Omental fat pad (tissue), 4 donors: ENCODE measurements around the gene ZNF831. TPM values are rescaled to one million over a fixed set of nuclear protein-coding genes. Genes with fewer than 3 reads are reported as not detected.
A peak's percentile ranks its signal among the peaks of the same experiment; 100 is the strongest.

Experiments
- ATAC-seq: fragments of 150-250 bp; one replicate; pipeline ENCODE4 v1.9.1; 2016; ENCODE audit warnings: mild to moderate bottlenecking, moderate library complexity; ENCODE audit not compliant: low FRiP score
- DNase-seq: peaks from one replicate; pipeline ENCODE4 v3.0.0-alpha.2; 2019; ENCODE audit warnings: low spot score
- total RNA-seq, 4 donors: library from RNA; depleted of rRNA; stranded (reverse); fragments of >200 nt; gene quantifications; one replicate each; pipeline ENCODE4 v1.1.0, GENCODE V29; 2016
- TF ChIP-seq, protein P1 (sequence below), 3 donors: fragments of 450-650 bp; IDR thresholded peaks; one replicate each; pipeline ENCODE4 v1.5.1; 2016 to 2017; ENCODE audit warnings: antibody characterized with exemption in 3 of 3, mild to moderate bottlenecking in 3 of 3, moderate library complexity in 2 of 3

The ZNF831 gene
- total RNA-seq, 4 donors from 2014 or later: 1.3 to 3.6 (median 2.0) TPM

DNA sequence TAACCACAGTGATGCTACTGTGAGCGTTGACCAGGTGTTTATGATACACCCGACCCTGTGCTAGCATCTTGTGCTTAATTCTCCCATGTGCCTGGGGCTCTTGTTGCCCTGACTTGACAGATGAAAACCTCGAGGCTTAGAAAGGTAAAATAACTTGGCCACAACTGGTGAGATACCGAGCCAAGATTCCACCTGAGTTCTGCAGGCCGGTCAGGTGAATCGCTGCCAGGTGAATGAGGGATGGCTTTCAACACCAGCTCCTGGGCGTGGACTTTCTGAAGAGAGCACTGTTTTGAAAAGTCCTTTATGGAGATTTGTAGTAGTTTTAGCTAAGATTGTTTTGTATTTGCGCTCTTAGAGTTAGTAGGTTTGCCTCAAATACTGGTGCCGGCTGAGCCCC, 12.2 kb upstream of the ZNF831 start:
- DNase-seq (no peak), ATAC-seq (no peak)
- TF ChIP-seq, protein P1, sequence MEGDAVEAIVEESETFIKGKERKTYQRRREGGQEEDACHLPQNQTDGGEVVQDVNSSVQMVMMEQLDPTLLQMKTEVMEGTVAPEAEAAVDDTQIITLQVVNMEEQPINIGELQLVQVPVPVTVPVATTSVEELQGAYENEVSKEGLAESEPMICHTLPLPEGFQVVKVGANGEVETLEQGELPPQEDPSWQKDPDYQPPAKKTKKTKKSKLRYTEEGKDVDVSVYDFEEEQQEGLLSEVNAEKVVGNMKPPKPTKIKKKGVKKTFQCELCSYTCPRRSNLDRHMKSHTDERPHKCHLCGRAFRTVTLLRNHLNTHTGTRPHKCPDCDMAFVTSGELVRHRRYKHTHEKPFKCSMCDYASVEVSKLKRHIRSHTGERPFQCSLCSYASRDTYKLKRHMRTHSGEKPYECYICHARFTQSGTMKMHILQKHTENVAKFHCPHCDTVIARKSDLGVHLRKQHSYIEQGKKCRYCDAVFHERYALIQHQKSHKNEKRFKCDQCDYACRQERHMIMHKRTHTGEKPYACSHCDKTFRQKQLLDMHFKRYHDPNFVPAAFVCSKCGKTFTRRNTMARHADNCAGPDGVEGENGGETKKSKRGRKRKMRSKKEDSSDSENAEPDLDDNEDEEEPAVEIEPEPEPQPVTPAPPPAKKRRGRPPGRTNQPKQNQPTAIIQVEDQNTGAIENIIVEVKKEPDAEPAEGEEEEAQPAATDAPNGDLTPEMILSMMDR (IDR thresholded peaks at IDR 0.05): no peak

DNA sequence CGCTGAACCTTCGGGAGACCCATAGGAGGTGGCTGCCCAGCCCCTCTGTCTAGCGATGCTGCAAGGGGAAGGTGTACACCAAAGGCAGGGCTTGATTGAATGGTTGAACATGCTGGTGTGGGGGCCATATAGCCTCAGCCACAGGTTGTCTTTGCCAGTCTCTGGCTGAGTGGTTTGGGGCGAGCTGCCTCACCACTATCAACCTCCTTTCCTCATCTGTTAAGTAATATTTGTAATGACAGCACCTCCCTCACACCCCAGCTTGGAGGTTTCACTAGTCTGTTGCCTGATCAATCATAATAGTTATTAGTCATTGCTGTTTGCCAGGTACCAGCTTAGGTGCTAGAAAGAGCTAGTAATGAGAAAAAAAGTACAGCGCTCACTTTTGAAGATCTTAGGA, 11.8 kb upstream of the ZNF831 start:
- TF ChIP-seq, protein P1 (IDR thresholded peaks at IDR 0.05): no peak
- ATAC-seq (no peak), DNase-seq (no peak)

DNA sequence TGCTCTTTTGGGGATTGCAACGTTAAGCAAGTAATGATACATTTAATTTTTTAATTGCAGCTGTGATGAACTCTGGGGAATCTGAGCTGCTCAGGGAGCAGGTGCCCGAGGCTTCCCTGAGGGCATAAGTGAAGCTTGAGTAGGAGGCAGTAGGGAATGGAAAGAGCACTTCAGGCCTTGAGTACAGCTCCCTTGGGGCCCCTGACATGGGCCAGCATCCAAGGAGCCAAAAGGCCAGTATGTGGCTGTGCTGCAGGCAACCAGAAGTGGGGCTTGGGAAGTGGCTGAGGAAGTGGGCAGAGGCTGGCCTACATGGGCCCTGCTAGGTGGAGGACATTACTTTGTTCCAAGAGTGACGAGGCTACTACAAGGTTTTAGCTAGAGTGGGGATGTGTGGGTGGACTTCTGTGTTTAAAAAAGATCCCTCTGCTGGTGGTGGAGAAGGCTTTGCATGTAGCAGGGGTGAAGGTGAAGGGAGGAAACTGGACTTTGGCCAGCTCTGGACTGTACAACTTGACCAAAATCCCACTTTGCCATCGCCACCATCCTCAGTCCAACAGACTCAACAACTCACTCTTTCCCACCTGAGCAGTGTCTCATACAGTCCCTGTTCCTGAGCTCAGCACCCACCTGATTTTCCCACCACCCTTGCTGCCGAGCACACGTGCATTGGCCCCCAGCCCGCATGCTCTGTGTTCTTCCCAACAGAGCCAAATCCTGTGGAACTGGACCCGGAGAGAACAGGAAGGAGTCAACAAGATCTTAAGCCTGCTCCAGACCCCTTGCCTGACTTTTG, 10.9 kb upstream of the ZNF831 start:
- ATAC-seq: peak; percentile 12
- TF ChIP-seq, protein P1 (IDR thresholded peaks at IDR 0.05): no peak
- DNase-seq: no peak

DNA sequence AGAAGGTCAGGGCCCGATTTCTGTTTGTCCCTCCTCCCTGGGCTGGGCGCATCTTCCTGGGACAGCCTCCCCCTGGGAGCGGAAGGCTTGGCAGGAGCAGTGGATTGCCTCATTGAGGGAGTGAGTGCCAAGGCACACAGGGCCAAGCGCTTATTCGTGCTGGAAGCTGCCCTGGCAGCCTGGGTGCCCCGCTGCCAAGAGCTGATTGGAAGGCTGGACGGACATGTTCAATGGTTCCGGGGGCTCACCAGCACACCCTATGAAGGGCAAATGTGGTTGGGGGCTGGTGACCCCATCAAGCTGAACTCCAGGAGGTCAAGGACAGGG, 10.3 kb upstream of the ZNF831 start:
- no peak for DNase-seq
- TF ChIP-seq, protein P1 (IDR thresholded peaks at IDR 0.05): no peak
- ATAC-seq: peak; percentile 49

DNA sequence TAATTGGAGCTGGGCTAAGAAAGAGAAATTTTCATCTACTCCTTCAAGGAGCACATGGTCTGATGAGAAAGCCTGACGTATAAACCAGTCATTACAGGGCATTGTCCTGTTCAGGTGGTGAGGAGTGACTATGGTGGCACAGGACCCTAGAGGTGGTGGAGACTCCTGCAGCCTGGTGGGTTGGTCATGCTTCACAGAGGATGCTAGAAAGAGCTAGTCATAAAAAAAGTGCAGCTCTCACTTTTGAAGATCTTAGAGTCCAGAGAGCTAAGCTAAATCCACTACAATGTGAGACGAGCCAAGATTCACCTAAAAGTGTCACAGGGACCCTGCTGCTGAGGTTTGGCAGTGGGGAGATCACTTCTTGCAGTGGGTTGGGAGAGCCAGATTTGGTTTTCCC, 9.8 kb upstream of the ZNF831 start:
- TF ChIP-seq, protein P1 (IDR thresholded peaks at IDR 0.05): no peak
- DNase-seq (no peak), ATAC-seq (no peak)

DNA sequence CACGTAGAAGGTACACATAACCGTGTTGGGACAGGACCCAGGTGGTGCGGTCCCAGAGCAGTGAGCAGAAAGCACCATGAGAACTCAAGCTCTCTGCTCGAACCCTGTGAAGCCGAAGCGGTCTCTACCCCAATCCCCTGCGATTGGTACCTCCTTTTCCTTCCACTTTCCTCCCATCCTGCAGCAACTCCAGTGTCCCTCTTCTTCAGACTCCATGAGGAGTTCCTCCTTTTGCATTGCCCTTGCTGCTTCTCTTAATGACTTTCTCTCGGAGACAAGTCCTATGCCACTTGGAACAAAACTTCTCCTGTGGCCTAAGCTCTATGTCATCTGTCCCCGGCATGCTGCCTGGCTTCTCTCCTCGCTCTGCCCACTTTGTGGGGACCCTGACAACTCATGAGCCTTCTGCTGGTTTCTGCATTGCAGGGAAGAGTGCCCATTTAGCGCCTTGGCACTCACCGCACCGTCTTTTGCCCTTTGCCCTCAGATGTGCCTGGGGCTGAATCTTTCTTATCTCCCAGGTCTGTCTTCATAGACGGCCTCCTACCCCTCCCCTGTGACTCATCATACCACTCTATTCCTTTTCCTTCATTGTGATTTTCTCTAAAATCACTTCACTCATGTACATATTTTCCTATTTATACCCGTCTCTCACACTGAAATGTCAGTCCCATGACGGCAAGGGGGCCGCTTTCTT, 9.2 kb upstream of the ZNF831 start:
- TF ChIP-seq, protein P1 (IDR thresholded peaks at IDR 0.05): no peak

DNA sequence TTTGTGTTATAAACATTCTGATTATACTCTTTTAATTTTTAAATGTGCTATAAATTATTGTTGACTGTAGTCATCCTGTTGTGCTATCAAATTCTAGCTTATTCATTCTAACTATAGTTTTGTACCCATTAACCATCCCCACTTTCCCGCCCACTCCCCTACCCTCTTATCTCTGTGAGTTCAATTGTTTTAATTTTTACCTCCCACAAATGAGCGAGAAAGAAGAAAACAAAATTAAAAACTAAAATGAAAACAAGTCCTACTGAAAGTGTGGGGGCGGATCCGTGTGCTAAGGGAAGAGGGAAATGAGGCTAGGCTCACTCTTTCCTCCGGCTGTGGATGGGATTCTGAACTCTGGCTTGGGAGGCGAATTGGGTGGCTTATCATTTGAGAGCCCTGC, 6.6 kb upstream of the ZNF831 start:
- DNase-seq: no peak
- no peak for ATAC-seq
- TF ChIP-seq, protein P1 (IDR thresholded peaks at IDR 0.05): no peak

More for the DNA sequence above, 9.2 kb upstream of the ZNF831 start:
- no peak for DNase-seq
- no peak for ATAC-seq
